GM08714 (cell line): ENCODE data around the gene BMP8A.
"Not testable (repeated sequence)": the region's sequence is repeated elsewhere in the genome, so short reads cannot be mapped to it uniquely, and the experiment has no call there.

ENCODE experiments used
- H3K4me3 ChIP-seq: fragments of 200-500 bp; sonication (Bioruptor generic); 2 replicates; pipeline ENCODE4 v1.5.1; 2014; ENCODE audit warnings: mild to moderate bottlenecking, low read length, inconsistent platforms
- ZNF274 ChIP-seq: IDR thresholded peaks from 2 replicates; pipeline ENCODE4 v1.6.1; 2012; ENCODE audit warnings: mild to moderate bottlenecking, low read depth, low read length

The BMP8A gene

GRCh38 chr1:39491146-39491921 is at the start of gene BMP8A:
Gene BMP8A, plus strand, starts transcription at chr1:39491636. Its CDS starts 356 bp downstream, at chr1:39491992.
- peak within 1 kb of the TSS; percentile 58; the same call in 1 of the 2 replicates for H3K4me3 ChIP-seq
- TF ChIP-seq ZNF274 = no peak

- no peak overlapping the region for H3K4me3 ChIP-seq
- no peak for TF ChIP-seq ZNF274
Observed at GRCh38 chr1:39441797-39442196, 49.6 kb upstream of the BMP8A start.

- no peak overlapping the region for H3K4me3 ChIP-seq
- TF ChIP-seq ZNF274 = no peak
Observed at GRCh38 chr1:39445573-39445972, 45.9 kb upstream of the BMP8A start.

GRCh38 chr1:39446986-39447567 is 44.4 kb upstream of the BMP8A start:
- no peak overlapping the region for H3K4me3 ChIP-seq
- TF ChIP-seq ZNF274 = no peak

GRCh38 chr1:39450041-39450440 is 41.4 kb upstream of the BMP8A start:
- H3K4me3 ChIP-seq = not testable (repeated sequence)

- TF ChIP-seq ZNF274 = no peak
- no peak overlapping the region for H3K4me3 ChIP-seq
Observed at GRCh38 chr1:39450956-39451606, 40.4 kb upstream of the BMP8A start.

- no peak overlapping the region for H3K4me3 ChIP-seq
- TF ChIP-seq ZNF274 = no peak
Observed at GRCh38 chr1:39452081-39452480, 39.4 kb upstream of the BMP8A start.

- no peak for TF ChIP-seq ZNF274
- no peak overlapping the region for H3K4me3 ChIP-seq
Observed at GRCh38 chr1:39452540-39452939, 38.9 kb upstream of the BMP8A start.

- no peak overlapping the region for H3K4me3 ChIP-seq
- no peak for TF ChIP-seq ZNF274
Observed at GRCh38 chr1:39453603-39454002, 37.8 kb upstream of the BMP8A start.

GRCh38 chr1:39458991-39459390 is 32.4 kb upstream of the BMP8A start:
- no peak overlapping the region for H3K4me3 ChIP-seq
- no peak for TF ChIP-seq ZNF274

- H3K4me3 ChIP-seq = no peak overlapping the region
- no peak for TF ChIP-seq ZNF274
Observed at GRCh38 chr1:39462074-39462473, 29.4 kb upstream of the BMP8A start.

- TF ChIP-seq ZNF274 = no peak
- no peak overlapping the region for H3K4me3 ChIP-seq
Observed at GRCh38 chr1:39466413-39467107, 24.9 kb upstream of the BMP8A start.

- H3K4me3 ChIP-seq = not testable (repeated sequence)
Observed at GRCh38 chr1:39467108-39467720, 24.2 kb upstream of the BMP8A start.

GRCh38 chr1:39469150-39469549 is 22.3 kb upstream of the BMP8A start:
- no peak for TF ChIP-seq ZNF274
- no peak overlapping the region for H3K4me3 ChIP-seq
